Endothelial cell of umbilical vein (primary cell): ENCODE measurements around the gene CD24. TPM values are rescaled to one million over a fixed set of nuclear protein-coding genes. Genes with fewer than 3 reads are reported as not detected.

ENCODE experiments used
- BruUV-seq: library from RNA; stranded (reverse); fragments of 400-500 nt; replicated peaks from 2 replicates; lab custom pipeline; 2021; lab: Mats Ljungman, UMichigan
- CTCF ChIA-PET: fragments of 300-600, 350-600 bp; sonication (Branson Sonifier 250); formaldehyde crosslinking; loops from one replicate; lab custom pipeline; 2021; ENCODE audit warnings: antibody characterized with exemption, inconsistent platforms; lab: Charles Lee
- POLR2A ChIA-PET: fragments of 300-600, 350-600 bp; sonication (Branson Sonifier 250); formaldehyde crosslinking; loops from one replicate; lab custom pipeline; 2021; ENCODE audit warnings: antibody characterized with exemption, inconsistent platforms; lab: Charles Lee
- DNase-seq: peaks from one replicate; pipeline ENCODE4 v3.0.0-alpha.2; 2011; ENCODE audit warnings: low read depth, low spot score
- FAIRE-seq: peaks from 2 replicates; lab custom pipeline; 2011; peaks lifted over from hg19 to GRCh38; lab: Jason Lieb, UNC
- H2AFZ ChIP-seq: 2 replicates; pipeline ENCODE4 v1.6.0; 2012; ENCODE audit warnings: low read depth, low read length, control low read depth, inconsistent platforms
- H3K27ac ChIP-seq: 2 replicates; pipeline ENCODE4 v1.5.1; 2011; ENCODE audit warnings: low read depth, mild to moderate bottlenecking, control low read depth, low read length, moderate library complexity; ENCODE audit not compliant: insufficient read depth
- H3K27me3 ChIP-seq, 2 experiments: 2 replicates each; pipeline versions ENCODE4 v1.6.0 to v1.6.1; 2011; ENCODE audit warnings: low read length in 2 of 2, mixed read lengths in 1 of 2; ENCODE audit not compliant: control insufficient read depth in 2 of 2, insufficient read depth in 2 of 2
- H3K36me3 ChIP-seq, 2 experiments: 2 replicates in 1 of 2; 3 replicates in 1 of 2; pipeline ENCODE4 v1.5.1; 2011; ENCODE audit warnings: low read length in 2 of 2, mild to moderate bottlenecking in 1 of 2, moderate library complexity in 1 of 2; ENCODE audit not compliant: control insufficient read depth in 2 of 2, insufficient read depth in 2 of 2; ENCODE audit errors: extremely low read depth in 1 of 2
- H3K4me1 ChIP-seq: 3 replicates; pipeline ENCODE4 v1.5.1; 2011; ENCODE audit warnings: mild to moderate bottlenecking, low read length; ENCODE audit not compliant: control insufficient read depth, insufficient read depth; ENCODE audit errors: extremely low read depth
- H3K4me2 ChIP-seq: 2 replicates; pipeline ENCODE4 v1.6.1; 2011; ENCODE audit warnings: low read length, control low read depth, mixed read lengths; ENCODE audit not compliant: insufficient read depth
- H3K4me3 ChIP-seq, 3 experiments: fragments of 200-600 bp in 1 of 3; sonication (generic), shearing (Covaris generic) in 1 of 3; replicated peaks in 1 of 3; 2 replicates each; pipeline ENCODE4 v1.5.1; 2011 to 2016; ENCODE audit warnings: control low read depth in 3 of 3, low read length in 3 of 3, mild to moderate bottlenecking in 2 of 3, inconsistent platforms in 1 of 3, low read depth in 1 of 3, moderate library complexity in 1 of 3; ENCODE audit not compliant: insufficient read depth in 1 of 3
- H3K79me2 ChIP-seq: 2 replicates; pipeline ENCODE4 v1.6.0; 2012; ENCODE audit warnings: low read length, inconsistent platforms; ENCODE audit not compliant: control insufficient read depth, insufficient read depth
- H3K9ac ChIP-seq: replicated peaks from 2 replicates; pipeline ENCODE3; 2011; ENCODE audit warnings: low read length, control low read depth; ENCODE audit not compliant: insufficient read depth; ENCODE audit errors: extremely low read depth
- H3K9me1 ChIP-seq: replicated peaks from 3 replicates; pipeline ENCODE4 v1.6.0; 2011; ENCODE audit warnings: mild to moderate bottlenecking, low read length; ENCODE audit not compliant: control insufficient read depth, insufficient read depth; ENCODE audit errors: extremely low read depth
- H3K9me3 ChIP-seq: replicated peaks from 2 replicates; pipeline ENCODE4 v1.5.1; 2012; ENCODE audit warnings: low read length, inconsistent platforms; ENCODE audit not compliant: control insufficient read depth, insufficient read depth
- H4K20me1 ChIP-seq: replicated peaks from 2 replicates; pipeline ENCODE3; 2011; ENCODE audit warnings: mild to moderate bottlenecking, low read length; ENCODE audit not compliant: control insufficient read depth, insufficient read depth; ENCODE audit errors: extremely low read depth
- CTCF ChIP-seq, 2 donors: IDR thresholded peaks; 1 replicate in 1 of 2; 2 replicates in 1 of 2; pipeline ENCODE4 v1.5.1; 2011; ENCODE audit warnings: low read length in 2 of 2, mild to moderate bottlenecking in 2 of 2, moderate library complexity in 2 of 2, control low read depth in 1 of 2, inconsistent platforms in 1 of 2, low read depth in 1 of 2; ENCODE audit not compliant: insufficient read depth in 1 of 2; ENCODE audit errors: extremely low read depth in 1 of 2
- EZH2 ChIP-seq: IDR thresholded peaks from 2 replicates; pipeline ENCODE4 v1.6.1; 2012; ENCODE audit warnings: borderline replicate concordance, low read depth, mild to moderate bottlenecking, moderate library complexity, low read length, inconsistent platforms; ENCODE audit not compliant: severe bottlenecking
- FOS ChIP-seq: IDR thresholded peaks from 2 replicates; pipeline ENCODE4 v1.6.1; 2011; ENCODE audit warnings: mild to moderate bottlenecking, low read length, moderate library complexity, borderline replicate concordance; ENCODE audit not compliant: insufficient read depth
- GATA2 ChIP-seq: IDR thresholded peaks from 2 replicates; pipeline ENCODE4 v1.7.0; 2011; ENCODE audit warnings: low read depth, mild to moderate bottlenecking, moderate library complexity, mixed read lengths, low read length; ENCODE audit not compliant: insufficient read length, insufficient read depth
- JUN ChIP-seq: IDR thresholded peaks from 2 replicates; pipeline ENCODE4 v1.6.1; 2011; ENCODE audit warnings: borderline replicate concordance, low read depth; ENCODE audit not compliant: insufficient read length, insufficient read depth
- MAX ChIP-seq: IDR thresholded peaks from 2 replicates; pipeline ENCODE4 v1.6.1; 2011; ENCODE audit not compliant: insufficient read depth, insufficient read length
- MYC ChIP-seq: IDR thresholded peaks from one replicate; pipeline ENCODE4 v1.6.1; 2011; ENCODE audit warnings: mild to moderate bottlenecking, low read depth, low read length
- POLR2A ChIP-seq: IDR thresholded peaks from 2 replicates; pipeline ENCODE4 v1.6.1; 2012; ENCODE audit warnings: low read depth, mild to moderate bottlenecking, control low read depth, low read length
- POLR2AphosphoS5 ChIP-seq: IDR thresholded peaks from 2 replicates; pipeline ENCODE4 v1.6.1; 2012; ENCODE audit warnings: low read depth, mild to moderate bottlenecking, control low read depth, low read length, moderate library complexity; ENCODE audit not compliant: insufficient read depth
- dilution Hi-C: fragments of 300-500 bp; cut with MboI; formaldehyde crosslinking; loops from one replicate; pipeline ENCODE4 v1.15.0; 2019; ENCODE audit warnings: low sequenced_read_pairs; ENCODE audit not compliant: extremely low pct_ligation_motif_present
- intact Hi-C: fragments of 100-400 bp; cut with micrococcal nuclease; formaldehyde crosslinking; loops from one replicate; pipeline ENCODE4 v1.10.0; 2022
- polyA plus RNA-seq, 4 experiments: library from polyadenylated mRNA; depleted of rRNA in 3 of 4; stranded (reverse) in 3 of 4; unstranded in 1 of 4; fragments of >200 nt; gene quantifications; 2 replicates each; pipeline versions ENCODE4 v1.2.1 to v1.2.3, GENCODE V29; 2011 to 2012; ENCODE audit warnings: missing spikeins in 1 of 4
- total RNA-seq: library from RNA; stranded (reverse); gene quantifications from 2 replicates; pipeline ENCODE4 v1.2.3, GENCODE V29; 2021

The CD24 gene
- total and polyA plus RNA-seq, 2 donors (not counting 3 experiments of a cell fraction or from before 2014, with no cell fraction given): 2.5 to 10.2 TPM

- no peaks in the 10 kb centered on the region for H3K9me3 ChIP-seq
- H3K9ac ChIP-seq: no peak overlapping the region
- no peaks in the 10 kb centered on the region for H4K20me1 ChIP-seq
- H3K4me2 ChIP-seq: no peak overlapping the region
- no peak for FAIRE-seq
- DNase-seq: no peak
- H3K4me3 ChIP-seq: no peak overlapping the region
- no peak overlapping the region for H3K27ac ChIP-seq
- dilution Hi-C loops (no loop called here), intact Hi-C loops (no loop called here)
- H3K36me3 ChIP-seq: no peaks in the 10 kb centered on the region
- H3K79me2 ChIP-seq: no peaks in the 10 kb centered on the region
- CTCF ChIA-PET: interaction anchor here (2.9 kb wide), 1 partner anchor 12 kb away, joined by 15 read pairs; no protein-coding TSS in a partner anchor
- TF ChIP-seq POLR2A (no peak), POLR2AphosphoS5 (no peak), FOS (no peak), MYC (no peak), MAX (no peak), JUN (no peak), EZH2 (no peak), GATA2 (no peak), CTCF (IDR thresholded peaks at IDR 0.05; ENCODE audit: extremely low read depth in 1 of 2, insufficient read depth in 1 of 2, low read depth in 1 of 2, low read length in 2 of 2) (no peak)
- H2AFZ ChIP-seq: no peak overlapping the region
- no peaks in the 10 kb centered on the region for H3K4me1 ChIP-seq
- BruUV-seq: no TSS peak
- POLR2A ChIA-PET: no interaction called here
- H3K27me3 ChIP-seq: no peaks in the 10 kb centered on the region
- no peaks in the 10 kb centered on the region for H3K9me1 ChIP-seq
Observed at GRCh38 chr6:107009499-107009898, 35.0 kb upstream of the CD24 start.
